CD4-positive, alpha-beta T cell treated with Interferon alpha-2 for 1 hour (primary cell): ENCODE data around the gene MAGI1.

ENCODE experiments used
- DNase-seq, 2 donors: peaks; one replicate each; pipeline ENCODE4 v3.0.0-alpha.2; 2020 to 2022

The MAGI1 gene

GRCh38 chr3:66010739-66011655 is 27.7 kb downstream of the MAGI1 start:
- no peak for DNase-seq

GRCh38 chr3:66010348-66010738 is 28.4 kb downstream of the MAGI1 start:
- no peak for DNase-seq

- DNase-seq: no peak
These were observed 34.5 kb downstream of the MAGI1 start for GRCh38 chr3:66004244-66004643.

GRCh38 chr3:66001626-66002025 is 37.1 kb downstream of the MAGI1 start:
- DNase-seq: no peak

- no peak for DNase-seq
These were observed 38.2 kb downstream of the MAGI1 start for GRCh38 chr3:66000506-66000905.

GRCh38 chr3:65999606-66000005 is 39.1 kb downstream of the MAGI1 start:
- no peak for DNase-seq

GRCh38 chr3:65996589-65996988 is 42.1 kb downstream of the MAGI1 start:
- no peak for DNase-seq

GRCh38 chr3:65995515-65995914 is 43.2 kb downstream of the MAGI1 start:
- no peak for DNase-seq

- DNase-seq: no peak
These were observed 43.7 kb downstream of the MAGI1 start for GRCh38 chr3:65995030-65995429.

GRCh38 chr3:65993134-65993900 is 45.4 kb downstream of the MAGI1 start:
- no peak for DNase-seq

GRCh38 chr3:65992106-65992505 is 46.6 kb downstream of the MAGI1 start:
- DNase-seq: no peak

GRCh38 chr3:65988411-65989180 is 50.1 kb downstream of the MAGI1 start:
- no peak for DNase-seq

GRCh38 chr3:65986285-65986684 is 52.4 kb downstream of the MAGI1 start:
- DNase-seq: no peak

- DNase-seq: no peak
These were observed 53.7 kb downstream of the MAGI1 start for GRCh38 chr3:65984975-65985374.

- no peak for DNase-seq
These were observed 55.6 kb downstream of the MAGI1 start for GRCh38 chr3:65983100-65983499.

- DNase-seq: no peak
These were observed 59.0 kb downstream of the MAGI1 start for GRCh38 chr3:65979731-65980130.

- no peak for DNase-seq
These were observed 59.6 kb downstream of the MAGI1 start for GRCh38 chr3:65979162-65979561.

- DNase-seq: no peak
These were observed 60.6 kb downstream of the MAGI1 start for GRCh38 chr3:65978116-65978515.

- DNase-seq: no peak
These were observed 63.7 kb downstream of the MAGI1 start for GRCh38 chr3:65975032-65975431.

- DNase-seq: no peak
These were observed 64.2 kb downstream of the MAGI1 start for GRCh38 chr3:65974509-65974908.

GRCh38 chr3:65972765-65973164 is 66.0 kb downstream of the MAGI1 start:
- no peak for DNase-seq

GRCh38 chr3:65971293-65972252 is 67.1 kb downstream of the MAGI1 start:
- DNase-seq: no peak
